Airway epithelial cell (primary cell): ENCODE data around the gene ATP2B3. TPM values are rescaled to one million over a fixed set of nuclear protein-coding genes. Genes with fewer than 3 reads are reported as not detected.

Experiments used
- total RNA-seq: library from RNA; depleted of rRNA; stranded (reverse); fragments of >200 nt; gene quantifications from 2 replicates; pipeline ENCODE4 v1.2.3, GENCODE V29; 2015

ATP2B3 gene
- total RNA-seq = not detected in 2 replicates

GRCh38 chrX:153517423-153517822 lies at the start of gene ATP2B3:
ATP2B3 (plus strand) TSS chrX:153517642; CDS start chrX:153536248, 18,606 bp downstream.

DNA sequence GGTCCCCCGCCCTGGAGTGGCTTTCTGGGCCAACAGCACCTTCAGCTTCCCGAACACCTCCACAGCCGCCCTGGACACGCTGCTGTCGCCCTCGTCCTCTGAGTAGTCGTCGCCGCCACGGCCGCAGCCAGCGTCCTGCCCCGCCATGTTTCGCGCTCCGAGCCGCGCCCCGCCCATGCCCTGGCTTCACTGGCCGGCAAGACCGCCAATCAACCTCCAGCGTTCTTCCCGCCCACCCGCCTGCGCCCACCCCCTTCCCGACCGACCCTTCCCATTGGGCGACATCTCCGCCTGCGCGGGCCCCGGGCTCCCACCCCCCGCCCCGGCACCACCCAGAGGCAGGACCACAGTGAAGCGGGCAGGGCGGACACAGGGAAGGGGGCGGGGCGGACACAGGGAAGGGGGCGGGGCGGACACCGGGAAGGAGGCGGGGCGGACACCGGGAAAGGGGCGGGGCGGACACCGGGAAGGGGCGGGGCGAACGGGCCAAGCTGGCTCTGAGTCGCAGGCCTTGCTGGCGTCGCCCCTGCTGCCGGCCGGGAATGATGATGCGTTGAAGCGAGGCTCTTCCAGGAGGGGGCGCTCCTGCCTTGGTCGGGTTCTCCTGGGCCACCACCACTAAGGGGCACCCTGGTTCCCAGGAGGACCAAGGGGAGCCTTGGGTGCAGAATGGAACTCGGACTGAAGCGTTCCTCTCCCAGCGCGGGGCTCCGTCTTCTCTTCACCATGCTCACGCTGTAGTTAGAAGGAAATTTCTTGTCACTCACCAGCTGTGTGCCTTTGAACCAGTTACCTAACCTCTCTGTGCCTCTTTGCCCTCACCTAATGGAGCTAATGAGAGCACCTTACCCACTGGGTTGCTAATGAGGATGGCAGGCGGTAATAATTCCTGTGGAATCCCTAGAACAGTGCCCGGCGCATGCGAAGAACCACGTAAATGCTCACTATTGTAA lies 46.8 kb upstream of the ATP2B3 start, which contains the start of gene HAUS7:
TSS of gene HAUS7 (minus strand) at position 166 of the 953 bp plus-strand sequence. CDS start at position 147, 19 bp downstream.

DNA sequence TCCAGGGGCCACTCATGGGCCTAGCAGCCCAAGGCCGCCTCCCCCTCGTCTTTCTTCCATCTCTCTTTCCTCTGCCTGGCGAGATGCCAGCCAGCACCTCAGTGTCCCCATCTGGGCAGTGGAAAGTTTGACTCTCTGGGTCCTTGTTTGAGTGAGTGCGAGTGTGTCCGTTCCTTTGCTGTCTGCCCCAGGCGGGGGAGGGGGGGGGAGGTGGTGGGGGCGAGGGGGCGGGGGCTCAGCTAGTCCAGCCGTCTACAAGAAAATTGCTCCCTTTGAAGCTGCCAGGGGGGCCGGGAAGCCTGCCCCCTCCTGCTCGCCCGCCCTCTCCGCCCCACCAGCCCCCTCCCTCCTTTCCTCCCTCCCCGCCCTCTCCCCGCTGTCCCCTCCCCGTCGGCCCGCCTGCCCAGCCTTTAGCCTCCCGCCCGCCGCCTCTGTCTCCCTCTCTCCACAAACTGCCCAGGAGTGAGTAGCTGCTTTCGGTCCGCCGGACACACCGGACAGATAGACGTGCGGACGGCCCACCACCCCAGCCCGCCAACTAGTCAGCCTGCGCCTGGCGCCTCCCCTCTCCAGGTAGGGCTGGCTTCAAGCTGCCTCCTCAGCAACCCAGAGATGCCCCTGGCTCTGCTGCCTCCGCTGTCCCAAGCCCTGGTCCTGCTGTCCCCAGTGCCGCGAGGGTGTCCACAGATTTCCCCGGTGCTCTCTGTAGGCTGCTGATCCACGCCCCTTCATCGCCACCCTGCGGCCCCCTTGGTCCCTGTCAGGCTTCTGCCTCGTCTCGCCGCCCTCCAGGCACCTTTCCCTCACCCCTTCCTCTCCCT lies 22.7 kb upstream of the ATP2B3 start, which contains the start of gene BGN:
TSS of gene BGN (plus strand) at position 440 of the 821 bp plus-strand sequence. CDS start 9,652 bp downstream, outside the sequence.

GRCh38 chrX:153598541-153599191 lies 81.2 kb downstream of the ATP2B3 start, which contains the start of gene CCNQ:
CCNQ (minus strand) TSS chrX:153599139; CDS start chrX:153599073, 66 bp downstream.

Other genes with a start within 250 kb of the ATP2B3 start
- not detected in 2 replicates for gene PNMA6F, start 195.9 kb upstream of the ATP2B3 start, total RNA-seq
- gene ZNF275, start 183.5 kb upstream of the ATP2B3 start, total RNA-seq = 4.4 and 6.6 TPM in 2 replicates
- gene PNMA6E, start 116.3 kb upstream of the ATP2B3 start, total RNA-seq = not detected in 2 replicates
- gene ZFP92, start 106.2 kb upstream of the ATP2B3 start, total RNA-seq = 0.05 and 0.21 TPM in 2 replicates
- gene TREX2, start 71.6 kb upstream of the ATP2B3 start, total RNA-seq = 0.33 and 1.4 TPM in 2 replicates
- 22.4 and 43.3 TPM in 2 replicates for gene HAUS7, start 47.1 kb upstream of the ATP2B3 start, total RNA-seq
- gene BGN, start 22.7 kb upstream of the ATP2B3 start, total RNA-seq = 0.56 TPM in 1 of 2 replicates, not detected in the other
- gene CCNQ, start 81.5 kb downstream of the ATP2B3 start, total RNA-seq = 34.4 and 50.3 TPM in 2 replicates
- gene DUSP9, start 129.6 kb downstream of the ATP2B3 start, total RNA-seq = 5.4 and 5.9 TPM in 2 replicates
- 1.2 and 1.5 TPM in 2 replicates for gene PNCK, start 156.2 kb downstream of the ATP2B3 start, total RNA-seq
- gene SLC6A8, start 170.3 kb downstream of the ATP2B3 start, total RNA-seq = 47.9 and 56.6 TPM in 2 replicates
- gene BCAP31, start 206.7 kb downstream of the ATP2B3 start, total RNA-seq = 164 and 185 TPM in 2 replicates
- 3.3 and 4.5 TPM in 2 replicates for gene ABCD1, start 207.2 kb downstream of the ATP2B3 start, total RNA-seq
- gene PLXNB3, start 246.6 kb downstream of the ATP2B3 start, total RNA-seq = 7.3 and 9.0 TPM in 2 replicates